Measurements from ENCODE around the gene RPS6KA2. TPM values are rescaled to one million over a fixed set of nuclear protein-coding genes. Genes with fewer than 3 reads are reported as not detected.

Gene RPS6KA2
- total and polyA plus RNA-seq, 9 donors: 24.4 to 75.5 (median 48.1) TPM

GRCh38 chr6:166454692-166455515 is 172.1 kb downstream of the RPS6KA2 start:
- Histone ChIP-seq H3K4me3 (no peak overlapping the region), H3K27ac (no peak overlapping the region), H3K27me3 (no peaks in the 10 kb centered on the region), H3K9me3 (no peaks in the 10 kb centered on the region), H3K36me3 (no peaks in the 10 kb centered on the region), H3K4me1 (ENCODE audit: insufficient read depth) (no peaks in the 10 kb centered on the region)
- DNase-seq: no peak
- intact Hi-C loops (cut with DNase I): no loop called here
- WGBS, 3 donors: 92 to 94% (median 93%) methylated on average over 25 of the region's 25 CpGs
- no peak for TF ChIP-seq CTCF (IDR thresholded peaks at IDR 0.05)
- TF ChIP-seq POLR2A (IDR thresholded peaks at IDR 0.05): no peak
- TF ChIP-seq EP300 (IDR thresholded peaks at IDR 0.05): no peak

GRCh38 chr6:166453651-166454050 is 173.4 kb downstream of the RPS6KA2 start:
- no peak overlapping the region for H3K4me3 ChIP-seq
- intact Hi-C loops (cut with DNase I): no loop called here
- TF ChIP-seq CTCF (IDR thresholded peaks at IDR 0.05) (no peak), EP300 (IDR thresholded peaks at IDR 0.05) (no peak), POLR2A (IDR thresholded peaks at IDR 0.05) (no peak)
- DNase-seq: no peak
- no peaks in the 10 kb centered on the region for H3K27me3 ChIP-seq
- H3K4me1 ChIP-seq (ENCODE audit: insufficient read depth): no peaks in the 10 kb centered on the region
- WGBS, 3 donors: 95 to 98% (median 97%) methylated on average over 7 of the region's 7 CpGs
- no peaks in the 10 kb centered on the region for H3K9me3 ChIP-seq
- no peaks in the 10 kb centered on the region for H3K36me3 ChIP-seq
- no peak overlapping the region for H3K27ac ChIP-seq

GRCh38 chr6:166450167-166450873 is 176.7 kb downstream of the RPS6KA2 start:
- no peaks in the 10 kb centered on the region for H3K27me3 ChIP-seq
- no peaks in the 10 kb centered on the region for H3K9me3 ChIP-seq
- 80 to 89% (median 81%) methylated on average over 5 of the region's 5 CpGs for WGBS, 3 donors
- H3K36me3 ChIP-seq: no peaks in the 10 kb centered on the region
- intact Hi-C loops (cut with DNase I): no loop called here
- no peaks in the 10 kb centered on the region for H3K4me1 ChIP-seq (ENCODE audit: insufficient read depth)
- H3K27ac ChIP-seq: no peak overlapping the region
- no peak overlapping the region for H3K4me3 ChIP-seq
- DNase-seq: no peak
- TF ChIP-seq POLR2A (IDR thresholded peaks at IDR 0.05): no peak
- TF ChIP-seq EP300 (IDR thresholded peaks at IDR 0.05): no peak
- TF ChIP-seq CTCF (IDR thresholded peaks at IDR 0.05): no peak

DNA sequence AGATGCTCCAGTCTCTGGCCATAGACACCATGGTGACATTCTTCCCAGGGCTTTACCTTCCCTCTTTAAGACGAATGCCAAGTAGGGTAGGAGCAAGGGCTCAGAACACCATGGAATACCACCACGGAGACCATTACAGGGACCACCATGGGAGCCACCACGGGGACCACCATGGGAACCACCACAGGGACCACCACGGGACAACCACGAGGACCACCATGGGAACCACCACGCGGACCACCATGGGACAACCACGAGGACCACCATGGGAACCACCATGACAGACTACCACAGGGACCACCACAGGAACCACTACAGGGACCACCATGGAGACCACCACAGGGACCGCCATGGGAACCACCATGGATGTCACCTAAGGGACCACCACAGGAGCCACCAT is 177.4 kb downstream of the RPS6KA2 start:
- H3K36me3 ChIP-seq: no peaks in the 10 kb centered on the region
- 78 to 92% (median 91%) methylated on average over 8 to 9 of the region's 9 CpGs for WGBS, 3 donors
- no peak overlapping the region for H3K4me3 ChIP-seq
- H3K27me3 ChIP-seq: no peaks in the 10 kb centered on the region
- no peaks in the 10 kb centered on the region for H3K9me3 ChIP-seq
- intact Hi-C loops (cut with DNase I): no loop called here
- no peak overlapping the region for H3K27ac ChIP-seq
- TF ChIP-seq POLR2A (IDR thresholded peaks at IDR 0.05) (no peak), EP300 (IDR thresholded peaks at IDR 0.05) (no peak), CTCF (IDR thresholded peaks at IDR 0.05) (no peak)
- DNase-seq: no peak
- no peaks in the 10 kb centered on the region for H3K4me1 ChIP-seq (ENCODE audit: insufficient read depth)
